OCI-LY1 (cell line): ENCODE data around the gene NAA25.

Experiments
- H2AFZ ChIP-seq: fragments of 200-600 bp; sonication (generic), shearing (Covaris generic); 2 replicates; pipeline ENCODE4 v1.6.0; 2014; ENCODE audit warnings: antibody characterized with exemption, mild to moderate bottlenecking, low read length
- H3F3A ChIP-seq: fragments of 200-600 bp; sonication (generic), shearing (Covaris generic); 2 replicates; pipeline ENCODE4 v1.6.0; 2014; ENCODE audit warnings: mild to moderate bottlenecking, antibody characterized with exemption, low read length, moderate library complexity; ENCODE audit not compliant: insufficient read depth
- H3K27ac ChIP-seq: fragments of 200-600 bp; sonication (generic); 2 replicates; pipeline ENCODE4 v1.5.1; 2014; ENCODE audit warnings: low read length, mixed run types, mild to moderate bottlenecking, low read depth; ENCODE audit not compliant: poor library complexity, severe bottlenecking
- H3K27me3 ChIP-seq: fragments of 200-600 bp; sonication (generic); 2 replicates; pipeline ENCODE4 v1.6.0; 2014; ENCODE audit warnings: antibody characterized with exemption, mild to moderate bottlenecking, low read length, moderate library complexity; ENCODE audit not compliant: insufficient read depth
- H3K36me3 ChIP-seq: fragments of 200-600 bp; sonication (generic); 2 replicates; pipeline ENCODE4 v1.6.1; 2014; ENCODE audit warnings: mild to moderate bottlenecking, antibody characterized with exemption, low read length, moderate library complexity, mixed read lengths; ENCODE audit not compliant: insufficient read depth
- H3K4me1 ChIP-seq: fragments of 200-600 bp; sonication (generic); 2 replicates; pipeline ENCODE4 v1.5.1; 2014; ENCODE audit warnings: mild to moderate bottlenecking, low read length, moderate library complexity; ENCODE audit not compliant: insufficient read depth, severe bottlenecking
- H3K4me2 ChIP-seq: fragments of 200-600 bp; sonication (generic), shearing (Covaris generic); 2 replicates; pipeline ENCODE4 v1.6.1; 2014; ENCODE audit warnings: low read length
- H3K4me3 ChIP-seq: fragments of 200-600 bp; sonication (generic); 2 replicates; pipeline ENCODE4 v1.5.1; 2014; ENCODE audit warnings: low read length, low read depth, mild to moderate bottlenecking, mixed read lengths; ENCODE audit not compliant: poor library complexity, severe bottlenecking
- H3K79me2 ChIP-seq: fragments of 200-600 bp; shearing (Covaris generic); 2 replicates; pipeline ENCODE4 v1.6.1; 2016; ENCODE audit warnings: mixed run types, low read length, mixed read lengths; ENCODE audit not compliant: insufficient read depth
- H3K9ac ChIP-seq: fragments of 200-600 bp; sonication (generic), shearing (Covaris generic); 2 replicates; pipeline ENCODE4 v1.6.1; 2014; ENCODE audit warnings: mild to moderate bottlenecking, low read length, mixed read lengths
- H3K9me2 ChIP-seq: fragments of 200-600 bp; sonication (generic), shearing (Covaris generic); 2 replicates; pipeline ENCODE4 v1.6.1; 2014; ENCODE audit warnings: low read depth, mild to moderate bottlenecking, low read length, mixed read lengths
- H3K9me3 ChIP-seq: fragments of 200-600 bp; shearing (Covaris generic); 2 replicates; pipeline ENCODE4 v1.6.1; 2014; ENCODE audit warnings: low read length, mixed read lengths
- H4K20me1 ChIP-seq: fragments of 200-600 bp; sonication (generic), shearing (Covaris generic); 2 replicates; pipeline ENCODE4 v1.6.0; 2016; ENCODE audit warnings: mild to moderate bottlenecking, low read length; ENCODE audit not compliant: insufficient read depth
- CTCF ChIP-seq: fragments of 200-600 bp; sonication (generic), shearing (Covaris generic); IDR thresholded peaks from 2 replicates; pipeline ENCODE4 v1.5.1; 2017; ENCODE audit warnings: mild to moderate bottlenecking, antibody characterized with exemption, low read length, moderate library complexity, mixed read lengths
- EZH2 ChIP-seq: fragments of 200-600 bp; sonication (generic), shearing (Covaris generic); IDR thresholded peaks from 2 replicates; pipeline ENCODE4 v1.8.0; 2017; ENCODE audit warnings: borderline replicate concordance, mixed run types, mild to moderate bottlenecking, antibody characterized with exemption, low read length, moderate library complexity, mixed read lengths

Gene NAA25

GRCh38 chr12:111980598-111980997 lies 128.0 kb downstream of the NAA25 start:
- no peak overlapping the region for H3K4me3 ChIP-seq
- H3K4me1 ChIP-seq, result no peaks in the 10 kb centered on the region
- H3K4me2 ChIP-seq, result no peak overlapping the region
- no peaks in the 10 kb centered on the region for H3F3A ChIP-seq
- H3K9me3 ChIP-seq, result no peaks in the 10 kb centered on the region
- H3K36me3 ChIP-seq, result 0 out of 2 replicates have a peak, but pooled peaks cover 8% of the 10 kb centered on the region
- H4K20me1 ChIP-seq, result no peaks in the 10 kb centered on the region
- H3K9me2 ChIP-seq, result no peaks in the 10 kb centered on the region
- no peak overlapping the region for H3K9ac ChIP-seq
- no peaks in the 10 kb centered on the region for H3K27me3 ChIP-seq
- H3K27ac ChIP-seq, result no peak overlapping the region
- H2AFZ ChIP-seq, result no peak overlapping the region
- TF ChIP-seq CTCF (no peak), EZH2 (no peak)
- H3K79me2 ChIP-seq, result no peaks in the 10 kb centered on the region

DNA sequence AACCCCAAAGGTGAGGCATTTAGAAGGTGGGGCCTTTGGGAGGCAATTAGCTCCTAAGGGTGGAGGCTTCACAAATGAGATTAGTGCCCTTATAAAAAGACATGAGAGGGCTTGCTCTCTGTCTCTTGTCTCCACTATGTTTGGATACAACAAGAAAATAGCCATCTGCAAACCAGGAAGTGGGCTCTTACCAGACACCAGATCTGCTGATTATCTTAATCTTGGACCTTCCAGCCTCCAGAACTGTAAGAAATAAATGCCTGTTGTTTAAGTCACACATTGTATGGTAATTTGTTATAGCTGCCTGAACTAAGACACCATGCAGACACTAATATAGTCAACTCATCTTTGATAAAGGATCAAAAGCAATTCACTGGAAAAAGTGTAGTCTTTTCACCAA lies 130.0 kb downstream of the NAA25 start:
- Histone ChIP-seq H3K9me2 (no peaks in the 10 kb centered on the region), H3K27ac (no peak overlapping the region), H2AFZ (no peak overlapping the region), H3K4me1 (no peaks in the 10 kb centered on the region), H3K27me3 (no peaks in the 10 kb centered on the region), H4K20me1 (no peaks in the 10 kb centered on the region), H3K4me3 (no peak overlapping the region), H3F3A (no peaks in the 10 kb centered on the region), H3K79me2 (no peaks in the 10 kb centered on the region), H3K36me3 (0 out of 2 replicates have a peak, but pooled peaks cover 8% of the 10 kb centered on the region), H3K4me2 (no peak overlapping the region), H3K9ac (no peak overlapping the region), H3K9me3 (no peaks in the 10 kb centered on the region)
- TF ChIP-seq EZH2 (no peak), CTCF (no peak)

DNA sequence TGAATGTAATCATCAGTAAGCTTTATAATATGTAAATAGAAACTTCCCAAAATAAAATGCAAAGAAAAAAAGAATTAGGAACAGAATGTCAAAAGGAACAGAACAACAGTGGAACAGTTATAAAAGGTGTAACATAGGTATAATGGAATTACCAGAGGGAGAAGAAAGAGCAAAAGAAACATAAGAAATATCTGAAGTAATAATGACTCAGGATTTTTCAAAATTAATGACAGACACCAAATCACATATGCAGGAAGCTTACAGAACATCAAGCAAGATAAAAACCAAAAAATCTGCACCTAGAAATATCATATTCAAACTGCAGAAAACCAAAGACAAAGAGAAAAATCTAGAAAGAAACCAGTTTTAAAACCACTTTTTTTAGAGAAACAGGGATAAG lies 131.7 kb downstream of the NAA25 start:
- Histone ChIP-seq H3K9me3 (no peaks in the 10 kb centered on the region), H3K27me3 (no peaks in the 10 kb centered on the region), H3F3A (no peaks in the 10 kb centered on the region), H3K79me2 (no peaks in the 10 kb centered on the region), H3K4me3 (no peak overlapping the region), H4K20me1 (no peaks in the 10 kb centered on the region), H3K9ac (no peak overlapping the region), H3K36me3 (peaks cover 10% of the 10 kb centered on the region), H3K9me2 (no peaks in the 10 kb centered on the region), H2AFZ (no peak overlapping the region), H3K4me1 (no peaks in the 10 kb centered on the region), H3K27ac (no peak overlapping the region), H3K4me2 (no peak overlapping the region)
- no peak for TF ChIP-seq EZH2
- TF ChIP-seq CTCF, result no peak
